GM12878 (cell line): Measurements from ENCODE around the gene MEGF11. TPM values are rescaled to one million over a fixed set of nuclear protein-coding genes. Genes with fewer than 3 reads are reported as not detected.

ENCODE experiments used
- BHLHE40 ChIP-seq, 2 experiments: fragments of 450-650 bp in 1 of 2; IDR thresholded peaks; 2 replicates each; pipeline ENCODE4 v1.6.1; 2011 to 2017; ENCODE audit warnings: low read depth in 2 of 2, borderline replicate concordance in 1 of 2, improper control_type of control experiment in 1 of 2, low read length in 1 of 2, mild to moderate bottlenecking in 1 of 2
- BRCA1 ChIP-seq: IDR thresholded peaks from 2 replicates; pipeline ENCODE4 v1.6.1; 2011; ENCODE audit warnings: low read depth, low read length, improper control_type of control experiment
- CBFB ChIP-seq: IDR thresholded peaks from 2 replicates; pipeline ENCODE4 v1.6.1; 2016; ENCODE audit warnings: antibody characterized with exemption, low read depth
- CEBPB ChIP-seq, 2 experiments: fragments of 150-350 bp in 1 of 2; IDR thresholded peaks; 2 replicates each; pipeline ENCODE4 v1.6.1; 2012 to 2014; ENCODE audit warnings: low read depth in 2 of 2, low read length in 2 of 2, borderline replicate concordance in 1 of 2, inconsistent platforms in 1 of 2
- CHD1 ChIP-seq: IDR thresholded peaks from 2 replicates; pipeline ENCODE4 v1.6.1; 2012; ENCODE audit warnings: low read depth, low read length, improper control_type of control experiment
- CREM ChIP-seq: IDR thresholded peaks from 2 replicates; pipeline ENCODE4 v1.6.1; 2014; ENCODE audit warnings: antibody characterized with exemption, low read depth
- CUX1 ChIP-seq: IDR thresholded peaks from 2 replicates; pipeline ENCODE4 v1.6.1; 2012; ENCODE audit warnings: improper control_type of control experiment, low read depth, low read length; ENCODE audit not compliant: insufficient replicate concordance
- FOXK2 ChIP-seq: fragments of 450-650 bp; IDR thresholded peaks from 2 replicates; pipeline ENCODE4 v1.6.1; 2017; ENCODE audit warnings: mild to moderate bottlenecking, moderate library complexity
- GABPA ChIP-seq: IDR thresholded peaks from 2 replicates; pipeline ENCODE4 v1.6.1; 2014; ENCODE audit warnings: antibody characterized with exemption, low read depth, mild to moderate bottlenecking, inconsistent platforms
- HCFC1 ChIP-seq: fragments of 150-350 bp; IDR thresholded peaks from 2 replicates; pipeline ENCODE4 v1.6.1; 2014; ENCODE audit warnings: low read length
- HDAC2 ChIP-seq: fragments of 200-600 bp; sonication (generic); IDR thresholded peaks from 2 replicates; pipeline ENCODE4 v1.6.1; 2017
- JUNB ChIP-seq: IDR thresholded peaks from 2 replicates; pipeline ENCODE4 v1.6.1; 2016; ENCODE audit warnings: antibody characterized with exemption, mild to moderate bottlenecking
- JUND ChIP-seq: IDR thresholded peaks from 2 replicates; pipeline ENCODE4 v1.6.1; 2012; ENCODE audit warnings: low read depth, mild to moderate bottlenecking, low read length, improper control_type of control experiment, moderate library complexity
- KDM1A ChIP-seq: fragments of 200-600 bp; sonication (generic); IDR thresholded peaks from 2 replicates; pipeline ENCODE4 v1.6.1; 2016; ENCODE audit warnings: borderline replicate concordance
- MEF2A ChIP-seq: IDR thresholded peaks from 2 replicates; pipeline ENCODE4 v1.6.1; 2011; ENCODE audit warnings: low read depth, mild to moderate bottlenecking, low read length, moderate library complexity; ENCODE audit not compliant: insufficient read depth
- MTA3 ChIP-seq: IDR thresholded peaks from 2 replicates; pipeline ENCODE4 v1.6.1; 2012; ENCODE audit warnings: low read length, inconsistent platforms, borderline replicate concordance
- NFXL1 ChIP-seq: fragments of 450-650 bp; IDR thresholded peaks from 2 replicates; pipeline ENCODE4 v1.6.1; 2017; ENCODE audit warnings: antibody characterized with exemption, mild to moderate bottlenecking, borderline replicate concordance
- NFYB ChIP-seq: IDR thresholded peaks from 2 replicates; pipeline ENCODE4 v1.6.1; 2011; ENCODE audit warnings: low read depth, mild to moderate bottlenecking, low read length, improper control_type of control experiment, moderate library complexity; ENCODE audit not compliant: insufficient read depth
- PAX5 ChIP-seq: IDR thresholded peaks from 2 replicates; pipeline ENCODE4 v1.6.1; 2011; ENCODE audit warnings: low read depth, low read length, borderline replicate concordance
- SMARCA5 ChIP-seq: fragments of 450-650 bp; IDR thresholded peaks from 2 replicates; pipeline ENCODE4 v1.6.1; 2017; ENCODE audit warnings: mild to moderate bottlenecking
- SRF ChIP-seq, 2 experiments: IDR thresholded peaks; 2 replicates each; pipeline ENCODE4 v1.6.1; 2011; ENCODE audit warnings: low read depth in 2 of 2, low read length in 2 of 2, mild to moderate bottlenecking in 1 of 2, moderate library complexity in 1 of 2
- YY1 ChIP-seq: IDR thresholded peaks from 2 replicates; pipeline ENCODE4 v1.6.1; 2011; ENCODE audit warnings: low read depth, mild to moderate bottlenecking, low read length
- ZBTB11 ChIP-seq: fragments of 450-650 bp; formaldehyde crosslinking; IDR thresholded peaks from 2 replicates; pipeline ENCODE4 v1.5.0; 2022; ENCODE audit warnings: mild to moderate bottlenecking, missing genetic modification characterization
- ZNF207 ChIP-seq: fragments of 450-650 bp; IDR thresholded peaks from 2 replicates; pipeline ENCODE4 v1.6.1; 2014; ENCODE audit warnings: antibody characterized with exemption, mild to moderate bottlenecking, borderline replicate concordance
- polyA plus RNA-seq, 11 experiments: library from polyadenylated mRNA; depleted of rRNA in 4 of 11; unstranded in 6 of 11; stranded (reverse) in 5 of 11; fragments of >200 nt; fragmentation: Nextera tagmentation in 4 of 11; fragmentation: Illumina TruSeq in 1 of 11; extraction: Ambion mirVana in 4 of 11; extraction: Trizol in 1 of 11; gene quantifications; 1 replicate in 1 of 11; 2 replicates in 10 of 11; pipeline versions ENCODE4 v1.2.1 to v1.2.3, GENCODE V29; 2011 to 2016; ENCODE audit warnings: inconsistent platforms in 2 of 11, missing spikeins in 2 of 11, low read depth in 1 of 11
- total RNA-seq, 4 experiments: library from RNA; depleted of rRNA in 3 of 4; stranded (reverse); fragments of >200 nt in 3 of 4; fragmentation: Illumina TruSeq in 1 of 4; extraction: Trizol in 1 of 4; gene quantifications; 2 replicates each; pipeline versions ENCODE4 v1.2.1 to v1.2.3, GENCODE V29; 2013 to 2021

The MEGF11 gene
- total and polyA plus RNA-seq, 10 of the 15 experiments (the other 5 are each of a cell fraction or from before 2014, with no cell fraction given), result 0.03 to 1.7 (median 0.49) TPM

- TF ChIP-seq MTA3, result peak; percentile 60; the same call in 1 of the 2 replicates
- no peak; the same call in 1 of the 2 replicates for TF ChIP-seq FOXK2
- peak; percentile 85 for TF ChIP-seq PAX5
- TF ChIP-seq SMARCA5, result peak; percentile 62; the same call in 1 of the 2 replicates
- peak; percentile 82 for TF ChIP-seq CREM
- no peak for TF ChIP-seq HCFC1
- TF ChIP-seq CEBPB (IDR thresholded peaks at IDR 0.05; ENCODE audit: borderline replicate concordance in 1 of 2, low read depth in 2 of 2, low read length in 2 of 2), result no peak
- TF ChIP-seq CBFB, result peak; percentile 72
- TF ChIP-seq SRF (IDR thresholded peaks at IDR 0.05; ENCODE audit: low read depth in 2 of 2, low read length in 2 of 2), result no peak
- 0 out of 2 replicates have a peak, but pooled peaks have one; percentile 47 for TF ChIP-seq MEF2A
- TF ChIP-seq NFXL1, result no peak
- TF ChIP-seq BHLHE40 (IDR thresholded peaks at IDR 0.05; ENCODE audit: borderline replicate concordance in 1 of 2, low read depth in 2 of 2, low read length in 1 of 2), result peak; percentile 74 to 75
- no peak for TF ChIP-seq KDM1A
- TF ChIP-seq GABPA, result no peak
- no peak for TF ChIP-seq BRCA1
- TF ChIP-seq ZBTB11 (CRISPR knock-in tag), result no peak
- TF ChIP-seq CUX1, result peak; percentile 94
- no peak for TF ChIP-seq HDAC2
- TF ChIP-seq JUND, result no peak
- peak; percentile 41 for TF ChIP-seq JUNB
- no peak for TF ChIP-seq NFYB
- no peak for TF ChIP-seq ZNF207
- TF ChIP-seq YY1, result peak; percentile 67
- peak; percentile 30; the same call in 1 of the 2 replicates for TF ChIP-seq CHD1
Measured at GRCh38 chr15:65916664-65917406, 336.7 kb downstream of the MEGF11 start (continued).
